PC-9 (cell line): ENCODE data around the gene VAV3. TPM values are rescaled to one million over a fixed set of nuclear protein-coding genes. Genes with fewer than 3 reads are reported as not detected.

Source experiments
- BruUV-seq: library from RNA; stranded (reverse); fragments of 400-500 nt; replicated peaks from 2 replicates; lab custom pipeline; 2021; lab: Mats Ljungman, UMichigan
- CTCF ChIA-PET: fragments of 300-600 bp; sonication (Branson Sonifier 250); formaldehyde crosslinking; loops from one replicate; lab custom pipeline; 2022; ENCODE audit warnings: antibody characterized with exemption; lab: Charles Lee
- POLR2A ChIA-PET: fragments of 300-600 bp; sonication (Branson Sonifier 250); formaldehyde crosslinking; loops from one replicate; lab custom pipeline; 2022; ENCODE audit warnings: antibody characterized with exemption; ENCODE audit not compliant: unreplicated experiment; lab: Charles Lee
- DNase-seq, 2 experiments: peaks; one replicate each; pipeline versions ENCODE4 v3.0.0 to v3.0.0-alpha.2; 2015 to 2022; ENCODE audit warnings: mixed read lengths in 1 of 2
- H2AFZ ChIP-seq: fragments of 200-600 bp; sonication (generic); 2 replicates; pipeline ENCODE4 v1.8.1; 2017; ENCODE audit warnings: antibody characterized with exemption
- H3F3A ChIP-seq: fragments of 200-600 bp; sonication (generic); 2 replicates; pipeline ENCODE4 v1.8.1; 2017; ENCODE audit warnings: antibody characterized with exemption, mild to moderate bottlenecking, low read depth; ENCODE audit not compliant: insufficient read depth
- H3K27ac ChIP-seq: fragments of 200-600 bp; sonication (generic); 2 replicates; pipeline ENCODE4 v1.6.1; 2016; ENCODE audit warnings: mixed run types
- H3K27me3 ChIP-seq: fragments of 200-600 bp; sonication (generic); 2 replicates; pipeline ENCODE4 v1.6.1; 2016; ENCODE audit warnings: low read depth, mixed run types; ENCODE audit not compliant: insufficient read depth
- H3K36me3 ChIP-seq: fragments of 200-600 bp; sonication (generic); 2 replicates; pipeline ENCODE4 v1.6.1; 2016; ENCODE audit warnings: low read depth, mixed run types
- H3K4me1 ChIP-seq: fragments of 200-600 bp; sonication (generic); replicated peaks from 2 replicates; pipeline ENCODE4 v1.6.1; 2016; ENCODE audit warnings: mixed run types; ENCODE audit not compliant: insufficient read depth
- H3K4me2 ChIP-seq: fragments of 200-600 bp; sonication (generic); 2 replicates; pipeline ENCODE4 v1.6.1; 2017; ENCODE audit warnings: mixed run types
- H3K4me3 ChIP-seq: fragments of 200-600 bp; sonication (generic); 2 replicates; pipeline ENCODE4 v1.6.1; 2016; ENCODE audit warnings: mixed run types
- H3K79me2 ChIP-seq: fragments of 200-600 bp; sonication (generic); 2 replicates; pipeline ENCODE4 v1.6.1; 2017; ENCODE audit warnings: low read depth, mixed run types
- H3K9me2 ChIP-seq: fragments of 200-600 bp; sonication (generic); 2 replicates; pipeline ENCODE4 v1.8.1; 2017; ENCODE audit warnings: mild to moderate bottlenecking; ENCODE audit not compliant: insufficient read depth
- H3K9me3 ChIP-seq: fragments of 200-600 bp; sonication (generic); 2 replicates; pipeline ENCODE4 v1.8.1; 2016; ENCODE audit warnings: low read depth; ENCODE audit not compliant: insufficient read depth
- H4K20me1 ChIP-seq: fragments of 200-600 bp; sonication (generic); 2 replicates; pipeline ENCODE4 v1.8.1; 2017; ENCODE audit not compliant: insufficient read depth
- EZH2 ChIP-seq: fragments of 200-600 bp; sonication (generic); IDR thresholded peaks from 2 replicates; pipeline ENCODE4 v1.8.0; 2017; ENCODE audit warnings: antibody characterized with exemption, low read depth
- intact Hi-C: fragments of 100-400 bp; cut with micrococcal nuclease; formaldehyde crosslinking; loops from one replicate; pipeline ENCODE4 v1.10.0; 2022; ENCODE audit not compliant: unreplicated experiment
- total RNA-seq: library from RNA; stranded (reverse); gene quantifications from 2 replicates; pipeline ENCODE4 v1.2.3, GENCODE V29; 2021
- TF ChIP-seq, protein P1 (sequence below): fragments of 200-600 bp; sonication (generic); conservative IDR thresholded peaks from 2 replicates; pipeline ENCODE4 v1.6.1; 2017; ENCODE audit warnings: mixed run types, antibody characterized with exemption, mild to moderate bottlenecking, moderate library complexity

Gene VAV3
- total RNA-seq, 1 experiment from 2014 or later: 1.7 TPM

- no peak overlapping the region for H3K4me2 ChIP-seq
- no peaks in the 10 kb centered on the region for H3K79me2 ChIP-seq
- TF ChIP-seq, protein P1, sequence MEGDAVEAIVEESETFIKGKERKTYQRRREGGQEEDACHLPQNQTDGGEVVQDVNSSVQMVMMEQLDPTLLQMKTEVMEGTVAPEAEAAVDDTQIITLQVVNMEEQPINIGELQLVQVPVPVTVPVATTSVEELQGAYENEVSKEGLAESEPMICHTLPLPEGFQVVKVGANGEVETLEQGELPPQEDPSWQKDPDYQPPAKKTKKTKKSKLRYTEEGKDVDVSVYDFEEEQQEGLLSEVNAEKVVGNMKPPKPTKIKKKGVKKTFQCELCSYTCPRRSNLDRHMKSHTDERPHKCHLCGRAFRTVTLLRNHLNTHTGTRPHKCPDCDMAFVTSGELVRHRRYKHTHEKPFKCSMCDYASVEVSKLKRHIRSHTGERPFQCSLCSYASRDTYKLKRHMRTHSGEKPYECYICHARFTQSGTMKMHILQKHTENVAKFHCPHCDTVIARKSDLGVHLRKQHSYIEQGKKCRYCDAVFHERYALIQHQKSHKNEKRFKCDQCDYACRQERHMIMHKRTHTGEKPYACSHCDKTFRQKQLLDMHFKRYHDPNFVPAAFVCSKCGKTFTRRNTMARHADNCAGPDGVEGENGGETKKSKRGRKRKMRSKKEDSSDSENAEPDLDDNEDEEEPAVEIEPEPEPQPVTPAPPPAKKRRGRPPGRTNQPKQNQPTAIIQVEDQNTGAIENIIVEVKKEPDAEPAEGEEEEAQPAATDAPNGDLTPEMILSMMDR: no peak
- TF ChIP-seq EZH2: no peak
- intact Hi-C loops: no loop called here
- no peaks in the 10 kb centered on the region for H3K9me2 ChIP-seq
- no peak overlapping the region for H3K4me3 ChIP-seq
- no TSS peak for BruUV-seq
- H3K36me3 ChIP-seq: no peaks in the 10 kb centered on the region
- H2AFZ ChIP-seq: no peak overlapping the region
- H4K20me1 ChIP-seq: no peaks in the 10 kb centered on the region
- CTCF ChIA-PET: no interaction called here
- H3K4me1 ChIP-seq: peaks cover 10% of the 10 kb centered on the region
- POLR2A ChIA-PET: interaction anchor here (0.9 kb wide), 1 partner anchor 64 kb away, joined by 3 read pairs; no protein-coding TSS in a partner anchor
- H3K9me3 ChIP-seq: no peaks in the 10 kb centered on the region
- H3F3A ChIP-seq: peaks cover 6% of the 10 kb centered on the region; the same call in 1 of the 2 replicates
- DNase-seq: no peak
- H3K27me3 ChIP-seq: no peaks in the 10 kb centered on the region
- no peak overlapping the region for H3K27ac ChIP-seq
Measured at GRCh38 chr1:107548276-107548675, 416.7 kb downstream of the VAV3 start.

DNA sequence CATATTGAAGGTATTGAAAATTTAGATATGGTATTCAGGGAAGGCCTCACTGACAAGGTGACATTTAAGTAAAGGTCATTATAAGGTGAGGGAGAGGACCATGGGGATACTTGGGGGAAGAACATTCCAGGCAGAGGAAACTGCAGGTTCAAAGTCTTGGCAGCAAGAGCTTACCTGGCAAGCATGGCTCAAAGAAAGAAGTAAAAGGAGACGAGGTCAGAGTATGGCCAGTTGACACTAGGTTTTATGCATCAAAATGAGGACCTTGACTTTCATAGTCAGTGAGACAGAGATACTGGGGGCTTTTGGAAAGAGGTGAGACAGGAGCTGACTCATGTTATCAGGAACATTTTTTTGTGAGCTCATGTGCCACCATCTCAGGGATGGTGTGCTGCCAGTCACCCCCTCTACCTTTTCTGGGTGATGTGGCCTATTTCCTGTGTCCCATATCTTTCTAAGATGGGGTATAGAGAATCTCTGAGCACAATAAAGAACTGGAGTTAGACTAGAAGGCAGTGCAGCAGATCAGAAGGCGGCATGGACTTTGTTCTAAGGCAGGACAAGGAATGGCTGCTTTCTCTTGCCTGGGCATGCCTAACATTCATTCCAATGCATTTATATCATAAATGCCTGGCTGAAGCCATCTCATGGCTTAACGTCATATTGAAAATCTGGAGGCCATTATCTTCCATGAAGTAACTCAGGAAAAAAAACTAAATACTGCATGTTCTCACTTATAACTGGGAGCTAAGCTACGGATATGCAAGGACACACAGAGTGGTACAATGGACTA is 417.4 kb downstream of the VAV3 start:
- intact Hi-C loops: no loop called here
- ChIA-PET CTCF (no interaction called here), POLR2A (interaction anchor here (0.9 kb wide), 1 partner anchor 65 kb away, joined by 3 read pairs; no protein-coding TSS in a partner anchor)
- no peak overlapping the region for H3K27ac ChIP-seq
- H3K4me3 ChIP-seq: no peak overlapping the region
- BruUV-seq: no TSS peak
- no peaks in the 10 kb centered on the region for H3K9me3 ChIP-seq
- H3K4me2 ChIP-seq: no peak overlapping the region
- H3K36me3 ChIP-seq: no peaks in the 10 kb centered on the region
- H3K27me3 ChIP-seq: no peaks in the 10 kb centered on the region
- peaks cover 10% of the 10 kb centered on the region for H3K4me1 ChIP-seq
- H2AFZ ChIP-seq: no peak overlapping the region
- DNase-seq: no peak
- peaks cover 6% of the 10 kb centered on the region; the same call in 1 of the 2 replicates for H3F3A ChIP-seq
- TF ChIP-seq, protein P1: no peak
- no peak for TF ChIP-seq EZH2
- no peaks in the 10 kb centered on the region for H4K20me1 ChIP-seq
- no peaks in the 10 kb centered on the region for H3K9me2 ChIP-seq
- no peaks in the 10 kb centered on the region for H3K79me2 ChIP-seq

GRCh38 chr1:107546576-107546975 is 418.4 kb downstream of the VAV3 start:
- no peaks in the 10 kb centered on the region for H3K9me3 ChIP-seq
- peaks cover 10% of the 10 kb centered on the region for H3K4me1 ChIP-seq
- POLR2A ChIA-PET: no interaction called here
- no peak overlapping the region for H3K4me3 ChIP-seq
- H3K27ac ChIP-seq: no peak overlapping the region
- BruUV-seq: no TSS peak
- H3K36me3 ChIP-seq: no peaks in the 10 kb centered on the region
- TF ChIP-seq, protein P1: no peak
- no peak for TF ChIP-seq EZH2
- DNase-seq: no peak
- CTCF ChIA-PET: no interaction called here
- no peaks in the 10 kb centered on the region for H3K9me2 ChIP-seq
- H3K4me2 ChIP-seq: no peak overlapping the region
- H2AFZ ChIP-seq: no peak overlapping the region
- no peaks in the 10 kb centered on the region for H3K79me2 ChIP-seq
- peaks cover 6% of the 10 kb centered on the region; the same call in 1 of the 2 replicates for H3F3A ChIP-seq
- intact Hi-C loops: no loop called here
- no peaks in the 10 kb centered on the region for H4K20me1 ChIP-seq
- no peaks in the 10 kb centered on the region for H3K27me3 ChIP-seq
